Diencephalon (tissue), 1 donor: ENCODE data around the gene ABCE1. TPM values are rescaled to one million over a fixed set of nuclear protein-coding genes. Genes with fewer than 3 reads are reported as not detected.

ENCODE experiments used
- small RNA-seq: library from RNA; depleted of rRNA; stranded (forward); fragments of <200 nt; gene quantifications from one replicate; pipeline ENCODE3, GENCODE V24; 2014
- total RNA-seq: library from RNA; depleted of rRNA; stranded (reverse); fragments of >200 nt; gene quantifications from one replicate; pipeline ENCODE4 v1.2.3, GENCODE V29; 2014

ABCE1 gene
- 104 TPM for total RNA-seq

GRCh38 chr4:145097821-145098674 lies at the start of gene ABCE1, which contains the start of gene ANAPC10:
TSS of gene ABCE1 (plus strand) at chr4:145098311. CDS start at chr4:145104413, 6,102 bp downstream.
TSS of gene ANAPC10 (minus strand) at chr4:145098196. CDS start at chr4:145096099, 2,097 bp downstream.

Small RNA genes within 50 kb of the gene (small RNA-seq; reads per million reads assigned to genes)
- gene RF00019 = not detected

Other genes with a start within 250 kb of the ABCE1 start
- 41.8 TPM for gene ANAPC10, start 115 bp upstream of the ABCE1 start, total RNA-seq
- gene OTUD4, start 82.3 kb downstream of the ABCE1 start, total RNA-seq = 33.4 TPM